HEK293 (cell line): Measurements from ENCODE around the gene CEP350.
A peak's percentile ranks its signal among the peaks of the same experiment; 100 is the strongest.

Experiments used
- KLF16 ChIP-seq: fragments of 450-650 bp; formaldehyde crosslinking; IDR thresholded peaks from 2 replicates; pipeline ENCODE4 v1.5.1; 2017; ENCODE audit warnings: missing biosample characterization, missing genetic modification characterization
- KLF9 ChIP-seq: fragments of 450-650 bp; formaldehyde crosslinking; IDR thresholded peaks from 2 replicates; pipeline ENCODE4 v1.5.1; 2016; ENCODE audit warnings: missing biosample characterization, missing genetic modification characterization, low read depth
- MZF1 ChIP-seq: fragments of 450-650 bp; formaldehyde crosslinking; IDR thresholded peaks from 2 replicates; pipeline ENCODE4 v1.5.1; 2017; ENCODE audit warnings: missing biosample characterization, missing genetic modification characterization, borderline replicate concordance
- PRDM1 ChIP-seq: fragments of 450-650 bp; formaldehyde crosslinking; IDR thresholded peaks from 2 replicates; pipeline ENCODE4; 2016; ENCODE audit warnings: missing biosample characterization, missing genetic modification characterization
- WT1 ChIP-seq: fragments of 450-650 bp; formaldehyde crosslinking; IDR thresholded peaks from 2 replicates; pipeline ENCODE4 v1.5.1; 2016; ENCODE audit warnings: missing biosample characterization, missing genetic modification characterization
- YY2 ChIP-seq: fragments of 450-650 bp; formaldehyde crosslinking; IDR thresholded peaks from 2 replicates; pipeline ENCODE4 v1.5.1; 2016; ENCODE audit warnings: missing biosample characterization, missing genetic modification characterization
- ZFP41 ChIP-seq: fragments of 450-650 bp; formaldehyde crosslinking; IDR thresholded peaks from 2 replicates; pipeline ENCODE4 v1.5.1; 2016; ENCODE audit warnings: missing biosample characterization, missing genetic modification characterization, borderline replicate concordance
- ZFP69B ChIP-seq: fragments of 450-650 bp; formaldehyde crosslinking; IDR thresholded peaks from 2 replicates; pipeline ENCODE4 v1.5.1; 2016; ENCODE audit warnings: missing biosample characterization, missing genetic modification characterization
- ZNF114 ChIP-seq: fragments of 450-650 bp; formaldehyde crosslinking; IDR thresholded peaks from 2 replicates; pipeline ENCODE4 v1.5.0; 2017; ENCODE audit warnings: missing biosample characterization, missing genetic modification characterization
- ZNF155 ChIP-seq: fragments of 450-650 bp; formaldehyde crosslinking; IDR thresholded peaks from 2 replicates; pipeline ENCODE4 v1.5.1; 2016; ENCODE audit warnings: missing biosample characterization, missing genetic modification characterization
- ZNF16 ChIP-seq: fragments of 450-650 bp; formaldehyde crosslinking; IDR thresholded peaks from 2 replicates; pipeline ENCODE4 v1.5.1; 2016; ENCODE audit warnings: low read depth, missing biosample characterization, missing genetic modification characterization
- ZNF174 ChIP-seq: fragments of 450-650 bp; formaldehyde crosslinking; IDR thresholded peaks from 2 replicates; pipeline ENCODE4 v1.5.0; 2017; ENCODE audit warnings: missing biosample characterization, mild to moderate bottlenecking, missing genetic modification characterization
- ZNF175 ChIP-seq: fragments of 450-650 bp; formaldehyde crosslinking; IDR thresholded peaks from 2 replicates; pipeline ENCODE4 v1.5.1; 2016; ENCODE audit warnings: missing biosample characterization, missing genetic modification characterization
- ZNF202 ChIP-seq: fragments of 450-650 bp; formaldehyde crosslinking; IDR thresholded peaks from 2 replicates; pipeline ENCODE4 v1.5.1; 2016; ENCODE audit warnings: missing biosample characterization, missing genetic modification characterization, borderline replicate concordance
- ZNF311 ChIP-seq: fragments of 450-650 bp; formaldehyde crosslinking; IDR thresholded peaks from 2 replicates; pipeline ENCODE4 v1.5.1; 2017; ENCODE audit warnings: missing biosample characterization, missing genetic modification characterization, borderline replicate concordance
- ZNF335 ChIP-seq: fragments of 450-650 bp; formaldehyde crosslinking; conservative IDR thresholded peaks from 2 replicates; pipeline ENCODE4 v1.5.1; 2016; ENCODE audit warnings: missing biosample characterization, missing genetic modification characterization
- ZNF341 ChIP-seq: fragments of 450-650 bp; formaldehyde crosslinking; IDR thresholded peaks from 2 replicates; pipeline ENCODE4; 2016; ENCODE audit warnings: low read depth, missing biosample characterization, missing genetic modification characterization
- ZNF394 ChIP-seq: fragments of 450-650 bp; formaldehyde crosslinking; IDR thresholded peaks from 2 replicates; pipeline ENCODE4 v1.5.1; 2016; ENCODE audit warnings: missing biosample characterization, missing genetic modification characterization, mild to moderate bottlenecking, moderate library complexity, borderline replicate concordance
- ZNF416 ChIP-seq: fragments of 450-650 bp; formaldehyde crosslinking; IDR thresholded peaks from 2 replicates; pipeline ENCODE4 v1.5.1; 2016; ENCODE audit warnings: missing biosample characterization, missing genetic modification characterization
- ZNF426 ChIP-seq: fragments of 450-650 bp; formaldehyde crosslinking; IDR thresholded peaks from 2 replicates; pipeline ENCODE4 v1.5.1; 2017; ENCODE audit warnings: missing biosample characterization, missing genetic modification characterization, mild to moderate bottlenecking, inconsistent platforms, moderate library complexity
- ZNF433 ChIP-seq: fragments of 450-650 bp; formaldehyde crosslinking; IDR thresholded peaks from 2 replicates; pipeline ENCODE4 v1.5.1; 2016; ENCODE audit warnings: missing biosample characterization, missing genetic modification characterization, low read depth
- ZNF510 ChIP-seq: fragments of 450-650 bp; formaldehyde crosslinking; IDR thresholded peaks from 2 replicates; pipeline ENCODE4 v1.5.1; 2018; ENCODE audit warnings: mild to moderate bottlenecking, missing genetic modification characterization, missing biosample characterization; ENCODE audit not compliant: insufficient replicate concordance
- ZNF514 ChIP-seq: fragments of 450-650 bp; formaldehyde crosslinking; IDR thresholded peaks from 2 replicates; pipeline ENCODE4 v1.5.1; 2016; ENCODE audit warnings: missing biosample characterization, missing genetic modification characterization
- ZNF530 ChIP-seq: fragments of 450-650 bp; formaldehyde crosslinking; IDR thresholded peaks from 2 replicates; pipeline ENCODE4 v1.5.1; 2016; ENCODE audit warnings: low read depth, missing biosample characterization, missing genetic modification characterization
- ZNF629 ChIP-seq: fragments of 450-650 bp; formaldehyde crosslinking; IDR thresholded peaks from 2 replicates; pipeline ENCODE4 v1.5.1; 2017; ENCODE audit warnings: missing biosample characterization, missing genetic modification characterization
- ZNF654 ChIP-seq: fragments of 450-650 bp; formaldehyde crosslinking; IDR thresholded peaks from 2 replicates; pipeline ENCODE4 v1.5.1; 2016; ENCODE audit warnings: low read depth, missing biosample characterization, missing genetic modification characterization
- ZNF670 ChIP-seq: fragments of 450-650 bp; formaldehyde crosslinking; IDR thresholded peaks from 2 replicates; pipeline ENCODE4 v1.5.1; 2016; ENCODE audit warnings: missing biosample characterization, missing genetic modification characterization, low read depth
- ZNF777 ChIP-seq: fragments of 450-650 bp; formaldehyde crosslinking; IDR thresholded peaks from 2 replicates; pipeline ENCODE4 v1.5.1; 2017; ENCODE audit warnings: missing biosample characterization, missing genetic modification characterization, borderline replicate concordance
- ZNF837 ChIP-seq: fragments of 450-650 bp; formaldehyde crosslinking; IDR thresholded peaks from 2 replicates; pipeline ENCODE4 v1.5.1; 2016; ENCODE audit warnings: missing biosample characterization, missing genetic modification characterization
- ZNF843 ChIP-seq: fragments of 450-650 bp; formaldehyde crosslinking; IDR thresholded peaks from 2 replicates; pipeline ENCODE4 v1.5.1; 2016; ENCODE audit warnings: missing biosample characterization, missing genetic modification characterization
- TF ChIP-seq, protein P1 (sequence below): fragments of 450-650 bp; formaldehyde crosslinking; IDR thresholded peaks from 2 replicates; pipeline ENCODE4 v1.5.1; 2016; ENCODE audit warnings: missing biosample characterization, missing genetic modification characterization
- TF ChIP-seq, protein P2 (sequence below): fragments of 450-650 bp; formaldehyde crosslinking; IDR thresholded peaks from 2 replicates; pipeline ENCODE4 v1.5.1; 2016; ENCODE audit warnings: missing biosample characterization, missing genetic modification characterization
- TF ChIP-seq, protein P3 (sequence below): fragments of 450-650 bp; formaldehyde crosslinking; IDR thresholded peaks from 2 replicates; pipeline ENCODE4 v1.5.1; 2016; ENCODE audit warnings: missing biosample characterization, missing genetic modification characterization
- TF ChIP-seq, protein P4 (sequence below): fragments of 450-650 bp; formaldehyde crosslinking; IDR thresholded peaks from 2 replicates; pipeline ENCODE4 v1.5.1; 2017; ENCODE audit warnings: missing biosample characterization, missing genetic modification characterization

The CEP350 gene

DNA sequence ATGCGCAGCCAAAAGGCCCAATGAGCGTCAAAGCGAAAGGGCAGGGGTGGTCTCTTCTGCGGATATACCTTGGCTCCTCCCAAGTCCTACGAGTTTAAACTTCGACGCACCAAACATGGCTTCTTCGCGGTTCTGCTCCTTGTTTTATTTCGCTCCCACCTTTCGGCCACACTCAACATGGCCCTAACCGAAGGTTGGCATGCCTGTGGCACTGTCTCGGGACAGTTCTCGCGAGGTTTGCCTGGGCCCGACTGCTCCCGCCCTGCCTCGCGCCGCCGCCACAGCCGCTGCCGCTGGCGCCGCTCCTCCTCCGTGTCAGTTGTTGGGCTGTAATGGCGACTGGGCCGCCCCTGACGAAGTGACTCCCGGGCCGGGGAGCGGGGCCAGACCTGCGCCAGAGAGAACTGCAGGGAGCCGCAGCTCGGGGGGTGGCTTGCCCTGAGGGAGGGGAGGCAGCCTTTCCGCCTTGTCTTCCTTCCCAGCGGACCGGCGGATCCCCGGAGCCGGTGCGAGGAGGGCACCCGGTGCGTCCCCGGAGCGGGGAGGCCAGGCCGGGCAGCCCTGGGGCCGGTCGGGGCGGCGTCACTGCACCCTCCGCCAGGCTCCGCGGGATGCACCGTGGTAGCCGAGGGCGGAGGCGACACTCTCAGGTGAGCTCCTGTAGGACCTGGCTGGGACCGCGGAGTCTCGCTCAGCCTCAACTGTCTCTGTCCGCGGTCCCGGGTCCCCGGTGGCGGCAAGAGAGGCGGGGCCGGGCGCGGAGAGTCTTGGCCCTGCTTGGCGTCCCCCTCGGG lies at the start of gene CEP350 (continued):
- TF ChIP-seq ZNF335 = peak; percentile 82
- peak; percentile 20; the same call in 1 of the 2 replicates for TF ChIP-seq WT1 (tag by site-specific recombination)
- no peak for TF ChIP-seq ZNF155 (tag by site-specific recombination)
- no peak for TF ChIP-seq ZNF837 (tag by site-specific recombination)
- 0 out of 2 replicates have a peak, but pooled peaks have one; percentile 45 for TF ChIP-seq ZNF843 (tag by site-specific recombination)
- TF ChIP-seq KLF16 (tag by site-specific recombination) = peak; percentile 84
- TF ChIP-seq PRDM1 (tag by site-specific recombination) = no peak; the same call in 1 of the 2 replicates
- TF ChIP-seq MZF1 = peak; percentile 29; the same call in 1 of the 2 replicates
- TF ChIP-seq ZNF670 = no peak
- TF ChIP-seq, protein P1, sequence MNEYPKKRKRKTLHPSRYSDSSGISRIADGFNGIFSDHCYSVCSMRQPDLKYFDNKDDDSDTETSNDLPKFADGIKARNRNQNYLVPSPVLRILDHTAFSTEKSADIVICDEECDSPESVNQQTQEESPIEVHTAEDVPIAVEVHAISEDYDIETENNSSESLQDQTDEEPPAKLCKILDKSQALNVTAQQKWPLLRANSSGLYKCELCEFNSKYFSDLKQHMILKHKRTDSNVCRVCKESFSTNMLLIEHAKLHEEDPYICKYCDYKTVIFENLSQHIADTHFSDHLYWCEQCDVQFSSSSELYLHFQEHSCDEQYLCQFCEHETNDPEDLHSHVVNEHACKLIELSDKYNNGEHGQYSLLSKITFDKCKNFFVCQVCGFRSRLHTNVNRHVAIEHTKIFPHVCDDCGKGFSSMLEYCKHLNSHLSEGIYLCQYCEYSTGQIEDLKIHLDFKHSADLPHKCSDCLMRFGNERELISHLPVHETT (tag by site-specific recombination) = peak; percentile 86; the same call in 1 of the 2 replicates
- no peak for TF ChIP-seq ZNF510
- TF ChIP-seq ZNF114 (tag by site-specific recombination) = no peak
- no peak for TF ChIP-seq ZNF311 (tag by site-specific recombination)
- TF ChIP-seq ZNF777 (tag by site-specific recombination) = no peak; the same call in 1 of the 2 replicates
- no peak for TF ChIP-seq ZFP69B
- TF ChIP-seq KLF9 (tag by site-specific recombination) = peak; percentile 60
- TF ChIP-seq ZNF16 = no peak
- no peak for TF ChIP-seq ZNF426
- TF ChIP-seq, protein P2, sequence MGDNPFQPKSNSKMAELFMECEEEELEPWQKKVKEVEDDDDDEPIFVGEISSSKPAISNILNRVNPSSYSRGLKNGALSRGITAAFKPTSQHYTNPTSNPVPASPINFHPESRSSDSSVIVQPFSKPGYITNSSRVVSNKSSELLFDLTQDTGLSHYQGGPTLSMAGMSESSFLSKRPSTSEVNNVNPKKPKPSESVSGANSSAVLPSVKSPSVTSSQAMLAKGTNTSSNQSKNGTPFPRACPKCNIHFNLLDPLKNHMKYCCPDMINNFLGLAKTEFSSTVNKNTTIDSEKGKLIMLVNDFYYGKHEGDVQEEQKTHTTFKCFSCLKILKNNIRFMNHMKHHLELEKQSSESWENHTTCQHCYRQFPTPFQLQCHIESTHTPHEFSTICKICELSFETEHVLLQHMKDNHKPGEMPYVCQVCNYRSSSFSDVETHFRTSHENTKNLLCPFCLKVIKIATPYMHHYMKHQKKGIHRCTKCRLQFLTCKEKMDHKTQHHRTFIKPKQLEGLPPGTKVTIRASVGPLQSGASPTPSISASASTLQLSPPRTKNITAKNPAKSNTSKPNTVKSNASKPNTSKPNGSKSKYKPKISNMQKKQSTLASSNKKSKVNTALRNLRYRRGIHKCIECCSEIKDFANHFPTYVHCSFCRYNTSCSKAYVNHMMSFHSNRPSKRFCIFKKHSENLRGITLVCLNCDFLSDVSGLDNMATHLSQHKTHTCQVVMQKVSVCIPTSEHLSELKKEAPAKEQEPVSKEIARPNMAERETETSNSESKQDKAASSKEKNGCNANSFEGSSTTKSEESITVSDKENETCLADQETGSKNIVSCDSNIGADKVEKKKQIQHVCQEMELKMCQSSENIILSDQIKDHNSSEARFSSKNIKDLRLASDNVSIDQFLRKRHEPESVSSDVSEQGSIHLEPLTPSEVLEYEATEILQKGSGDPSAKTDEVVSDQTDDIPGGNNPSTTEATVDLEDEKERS (tag by site-specific recombination) = no peak
- TF ChIP-seq, protein P3, sequence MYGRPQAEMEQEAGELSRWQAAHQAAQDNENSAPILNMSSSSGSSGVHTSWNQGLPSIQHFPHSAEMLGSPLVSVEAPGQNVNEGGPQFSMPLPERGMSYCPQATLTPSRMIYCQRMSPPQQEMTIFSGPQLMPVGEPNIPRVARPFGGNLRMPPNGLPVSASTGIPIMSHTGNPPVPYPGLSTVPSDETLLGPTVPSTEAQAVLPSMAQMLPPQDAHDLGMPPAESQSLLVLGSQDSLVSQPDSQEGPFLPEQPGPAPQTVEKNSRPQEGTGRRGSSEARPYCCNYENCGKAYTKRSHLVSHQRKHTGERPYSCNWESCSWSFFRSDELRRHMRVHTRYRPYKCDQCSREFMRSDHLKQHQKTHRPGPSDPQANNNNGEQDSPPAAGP = peak; percentile 46; the same call in 1 of the 2 replicates
- peak; percentile 97 for TF ChIP-seq YY2
- TF ChIP-seq ZNF514 (tag by site-specific recombination) = no peak
- TF ChIP-seq ZNF654 (tag by site-specific recombination) = no peak
- no peak for TF ChIP-seq ZNF175 (tag by site-specific recombination)
- TF ChIP-seq, protein P4, sequence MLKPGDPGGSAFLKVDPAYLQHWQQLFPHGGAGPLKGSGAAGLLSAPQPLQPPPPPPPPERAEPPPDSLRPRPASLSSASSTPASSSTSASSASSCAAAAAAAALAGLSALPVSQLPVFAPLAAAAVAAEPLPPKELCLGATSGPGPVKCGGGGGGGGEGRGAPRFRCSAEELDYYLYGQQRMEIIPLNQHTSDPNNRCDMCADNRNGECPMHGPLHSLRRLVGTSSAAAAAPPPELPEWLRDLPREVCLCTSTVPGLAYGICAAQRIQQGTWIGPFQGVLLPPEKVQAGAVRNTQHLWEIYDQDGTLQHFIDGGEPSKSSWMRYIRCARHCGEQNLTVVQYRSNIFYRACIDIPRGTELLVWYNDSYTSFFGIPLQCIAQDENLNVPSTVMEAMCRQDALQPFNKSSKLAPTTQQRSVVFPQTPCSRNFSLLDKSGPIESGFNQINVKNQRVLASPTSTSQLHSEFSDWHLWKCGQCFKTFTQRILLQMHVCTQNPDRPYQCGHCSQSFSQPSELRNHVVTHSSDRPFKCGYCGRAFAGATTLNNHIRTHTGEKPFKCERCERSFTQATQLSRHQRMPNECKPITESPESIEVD (tag by site-specific recombination) = no peak
- TF ChIP-seq ZFP41 (tag by site-specific recombination) = no peak
- no peak for TF ChIP-seq ZNF416 (tag by site-specific recombination)
- TF ChIP-seq ZNF629 = peak; percentile 78
- peak; percentile 75; the same call in 1 of the 2 replicates for TF ChIP-seq ZNF394 (tag by site-specific recombination)
- no peak for TF ChIP-seq ZNF530 (tag by site-specific recombination)
- TF ChIP-seq ZNF341 (tag by site-specific recombination) = peak; percentile 63
- no peak for TF ChIP-seq ZNF202 (tag by site-specific recombination)
- no peak for TF ChIP-seq ZNF433 (tag by site-specific recombination)
- no peak for TF ChIP-seq ZNF174
